Left forelimb (tissue), 1 donor: ENCODE results near the gene KDM5C.
A peak's percentile ranks its signal among the peaks of the same experiment; 100 is the strongest.

Experiments used
- DNase-seq: peaks from one replicate; pipeline ENCODE4 v3.0.0-alpha.2; 2018; ENCODE audit warnings: low spot score

The KDM5C gene

GRCh38 chrX:53224860-53225797, at the start of gene KDM5C:
TSS of gene KDM5C (minus strand) at chrX:53225207. CDS start at chrX:53224889, 318 bp downstream.
- DNase-seq = peak; percentile 87

GRCh38 chrX:53272808-53273337, 47.9 kb upstream of the KDM5C start:
- no peak for DNase-seq

GRCh38 chrX:53269536-53270107, 44.6 kb upstream of the KDM5C start:
- no peak for DNase-seq

- DNase-seq = no peak
Observed at GRCh38 chrX:53268173-53268572, 43.2 kb upstream of the KDM5C start.

GRCh38 chrX:53266914-53267313, 41.9 kb upstream of the KDM5C start:
- DNase-seq = no peak

GRCh38 chrX:53265771-53266574, 41.0 kb upstream of the KDM5C start:
- no peak for DNase-seq

GRCh38 chrX:53263597-53264094, 38.6 kb upstream of the KDM5C start:
- DNase-seq = no peak

GRCh38 chrX:53262918-53263394, 37.9 kb upstream of the KDM5C start:
- no peak for DNase-seq

GRCh38 chrX:53262189-53262917, 37.3 kb upstream of the KDM5C start:
- DNase-seq = no peak

- DNase-seq = no peak
Observed at GRCh38 chrX:53261355-53261972, 36.5 kb upstream of the KDM5C start.

GRCh38 chrX:53260836-53261235, 35.8 kb upstream of the KDM5C start:
- no peak for DNase-seq

- DNase-seq = no peak
Observed at GRCh38 chrX:53257670-53258423, 32.8 kb upstream of the KDM5C start.

GRCh38 chrX:53257166-53257565, 32.2 kb upstream of the KDM5C start:
- DNase-seq = no peak

GRCh38 chrX:53256446-53257041, 31.5 kb upstream of the KDM5C start:
- no peak for DNase-seq

- no peak for DNase-seq
Observed at GRCh38 chrX:53255738-53256191, 30.8 kb upstream of the KDM5C start.

- no peak for DNase-seq
Observed at GRCh38 chrX:53254570-53255461, 29.8 kb upstream of the KDM5C start.

GRCh38 chrX:53253293-53254020, 28.4 kb upstream of the KDM5C start:
- no peak for DNase-seq

- no peak for DNase-seq
Observed at GRCh38 chrX:53251307-53251706, 26.3 kb upstream of the KDM5C start.
